Fibroblast of lung (primary cell): Measurements from ENCODE around the gene FUBP3.

ENCODE experiments used
- EZH2 ChIP-seq: IDR thresholded peaks from 2 replicates; pipeline ENCODE4 v1.5.1; 2012; ENCODE audit warnings: low read length, control low read depth, mild to moderate bottlenecking; ENCODE audit errors: missing control alignments
- TF ChIP-seq, protein P1 (sequence below), 2 donors: IDR thresholded peaks in 1 of 2; conservative IDR thresholded peaks in 1 of 2; 1 replicate in 1 of 2; 2 replicates in 1 of 2; pipeline ENCODE4 v1.5.1; 2011 to 2012; ENCODE audit warnings: low read length in 2 of 2, control low read depth in 1 of 2, inconsistent platforms in 1 of 2, low read depth in 1 of 2, mild to moderate bottlenecking in 1 of 2

DNA sequence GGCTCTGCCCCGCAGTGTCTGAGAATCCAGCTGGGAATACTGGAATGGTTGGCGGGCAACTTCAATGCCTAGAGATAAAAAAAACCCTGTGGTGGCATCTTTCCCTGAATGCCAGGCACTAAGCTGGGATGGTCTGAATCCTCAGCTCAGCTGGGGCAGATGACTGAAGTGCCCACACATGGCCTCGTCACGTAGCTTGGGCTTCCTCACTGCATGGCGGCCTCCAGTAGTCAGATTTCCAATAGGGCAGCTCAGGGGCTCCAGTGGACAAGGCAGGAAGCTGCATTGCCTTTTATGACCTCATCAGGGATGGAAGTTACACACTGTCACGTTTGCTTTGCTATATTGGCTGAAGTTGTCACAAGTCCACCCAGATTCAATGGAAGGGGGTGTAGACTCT is 24.3 kb upstream of the FUBP3 start:
- TF ChIP-seq, protein P1, sequence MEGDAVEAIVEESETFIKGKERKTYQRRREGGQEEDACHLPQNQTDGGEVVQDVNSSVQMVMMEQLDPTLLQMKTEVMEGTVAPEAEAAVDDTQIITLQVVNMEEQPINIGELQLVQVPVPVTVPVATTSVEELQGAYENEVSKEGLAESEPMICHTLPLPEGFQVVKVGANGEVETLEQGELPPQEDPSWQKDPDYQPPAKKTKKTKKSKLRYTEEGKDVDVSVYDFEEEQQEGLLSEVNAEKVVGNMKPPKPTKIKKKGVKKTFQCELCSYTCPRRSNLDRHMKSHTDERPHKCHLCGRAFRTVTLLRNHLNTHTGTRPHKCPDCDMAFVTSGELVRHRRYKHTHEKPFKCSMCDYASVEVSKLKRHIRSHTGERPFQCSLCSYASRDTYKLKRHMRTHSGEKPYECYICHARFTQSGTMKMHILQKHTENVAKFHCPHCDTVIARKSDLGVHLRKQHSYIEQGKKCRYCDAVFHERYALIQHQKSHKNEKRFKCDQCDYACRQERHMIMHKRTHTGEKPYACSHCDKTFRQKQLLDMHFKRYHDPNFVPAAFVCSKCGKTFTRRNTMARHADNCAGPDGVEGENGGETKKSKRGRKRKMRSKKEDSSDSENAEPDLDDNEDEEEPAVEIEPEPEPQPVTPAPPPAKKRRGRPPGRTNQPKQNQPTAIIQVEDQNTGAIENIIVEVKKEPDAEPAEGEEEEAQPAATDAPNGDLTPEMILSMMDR (conservative IDR thresholded peaks at IDR 0.05 in 1 of 2, IDR thresholded peaks at IDR 0.05 in 1 of 2; ENCODE audit: low read depth in 1 of 2, low read length in 2 of 2) = no peak
- TF ChIP-seq EZH2 = no peak
